Measurements from ENCODE around the gene SLC66A1.

DNA sequence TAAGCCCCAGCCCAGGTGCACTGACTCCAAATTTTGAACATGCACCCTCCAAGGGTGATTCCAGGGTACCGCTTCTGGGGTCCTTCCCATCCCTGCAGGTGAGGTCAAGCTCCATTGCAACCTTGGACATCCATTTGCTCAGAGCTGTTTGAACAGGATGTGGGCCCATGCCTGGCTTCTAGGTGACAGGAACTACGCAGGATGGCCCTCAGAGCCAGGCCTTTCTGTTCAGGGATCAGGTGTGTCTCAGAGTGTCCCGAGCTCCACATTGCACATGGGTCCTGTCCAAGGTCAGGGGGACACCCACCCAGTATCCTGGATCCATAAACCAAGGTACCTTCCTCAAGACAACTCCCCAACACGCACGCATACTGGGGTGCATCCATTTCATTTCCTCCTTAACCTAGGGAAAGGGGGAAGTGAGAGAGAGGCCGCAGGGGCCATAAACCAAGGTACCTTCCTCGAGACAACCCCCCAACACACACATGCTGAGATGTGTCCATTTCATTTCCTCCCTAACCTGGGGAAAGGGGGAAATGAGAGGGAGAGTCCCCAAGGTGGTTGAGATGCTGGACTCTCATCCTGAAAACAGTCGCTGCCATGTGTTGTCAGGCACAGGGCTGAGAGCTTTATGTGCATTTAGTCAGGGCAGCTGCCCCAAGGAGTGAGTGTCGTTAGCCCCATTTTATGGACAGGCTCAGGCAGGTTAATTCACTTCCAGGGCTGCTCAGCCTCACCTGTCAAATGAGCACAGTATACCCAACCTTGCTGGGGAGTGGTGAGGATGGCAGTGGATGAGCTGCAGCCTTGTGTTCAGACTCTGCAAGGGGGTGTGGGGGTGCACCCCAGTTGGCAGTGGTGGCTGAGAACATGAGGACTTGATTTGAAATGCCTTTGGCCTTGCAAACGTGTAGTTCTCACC lies 2.1 kb downstream of the SLC66A1 start:
- TF ChIP-seq, protein P1, sequence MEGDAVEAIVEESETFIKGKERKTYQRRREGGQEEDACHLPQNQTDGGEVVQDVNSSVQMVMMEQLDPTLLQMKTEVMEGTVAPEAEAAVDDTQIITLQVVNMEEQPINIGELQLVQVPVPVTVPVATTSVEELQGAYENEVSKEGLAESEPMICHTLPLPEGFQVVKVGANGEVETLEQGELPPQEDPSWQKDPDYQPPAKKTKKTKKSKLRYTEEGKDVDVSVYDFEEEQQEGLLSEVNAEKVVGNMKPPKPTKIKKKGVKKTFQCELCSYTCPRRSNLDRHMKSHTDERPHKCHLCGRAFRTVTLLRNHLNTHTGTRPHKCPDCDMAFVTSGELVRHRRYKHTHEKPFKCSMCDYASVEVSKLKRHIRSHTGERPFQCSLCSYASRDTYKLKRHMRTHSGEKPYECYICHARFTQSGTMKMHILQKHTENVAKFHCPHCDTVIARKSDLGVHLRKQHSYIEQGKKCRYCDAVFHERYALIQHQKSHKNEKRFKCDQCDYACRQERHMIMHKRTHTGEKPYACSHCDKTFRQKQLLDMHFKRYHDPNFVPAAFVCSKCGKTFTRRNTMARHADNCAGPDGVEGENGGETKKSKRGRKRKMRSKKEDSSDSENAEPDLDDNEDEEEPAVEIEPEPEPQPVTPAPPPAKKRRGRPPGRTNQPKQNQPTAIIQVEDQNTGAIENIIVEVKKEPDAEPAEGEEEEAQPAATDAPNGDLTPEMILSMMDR (IDR thresholded peaks at IDR 0.05; ENCODE audit: insufficient read depth, low read length), result no peak
- TF ChIP-seq SPI1 (IDR thresholded peaks at IDR 0.05; ENCODE audit: borderline replicate concordance, low read depth) (peak; percentile 62; the same call in 1 of the 2 replicates), POLR2AphosphoS5 (IDR thresholded peaks at IDR 0.05; ENCODE audit: low read depth) (no peak)

All from HL-60 (cell line).